Omental fat pad (tissue), 4 donors: ENCODE results near the gene CNST. TPM values are rescaled to one million over a fixed set of nuclear protein-coding genes. Genes with fewer than 3 reads are reported as not detected.

Experiments
- ATAC-seq: fragments of 150-250 bp; one replicate; pipeline ENCODE4 v1.9.1; 2016; ENCODE audit warnings: mild to moderate bottlenecking, moderate library complexity; ENCODE audit not compliant: low FRiP score
- DNase-seq: peaks from one replicate; pipeline ENCODE4 v3.0.0-alpha.2; 2019; ENCODE audit warnings: low spot score
- total RNA-seq, 4 donors: library from RNA; depleted of rRNA; stranded (reverse); fragments of >200 nt; gene quantifications; one replicate each; pipeline ENCODE4 v1.1.0, GENCODE V29; 2016
- TF ChIP-seq, protein P1 (sequence below), 3 donors: fragments of 450-650 bp; IDR thresholded peaks; one replicate each; pipeline ENCODE4 v1.5.1; 2016 to 2017; ENCODE audit warnings: antibody characterized with exemption in 3 of 3, mild to moderate bottlenecking in 3 of 3, moderate library complexity in 2 of 3

Gene CNST
- total RNA-seq, 4 donors from 2014 or later = 23.0 to 35.3 (median 33.4) TPM

- DNase-seq (no peak), ATAC-seq (no peak)
- TF ChIP-seq, protein P1, sequence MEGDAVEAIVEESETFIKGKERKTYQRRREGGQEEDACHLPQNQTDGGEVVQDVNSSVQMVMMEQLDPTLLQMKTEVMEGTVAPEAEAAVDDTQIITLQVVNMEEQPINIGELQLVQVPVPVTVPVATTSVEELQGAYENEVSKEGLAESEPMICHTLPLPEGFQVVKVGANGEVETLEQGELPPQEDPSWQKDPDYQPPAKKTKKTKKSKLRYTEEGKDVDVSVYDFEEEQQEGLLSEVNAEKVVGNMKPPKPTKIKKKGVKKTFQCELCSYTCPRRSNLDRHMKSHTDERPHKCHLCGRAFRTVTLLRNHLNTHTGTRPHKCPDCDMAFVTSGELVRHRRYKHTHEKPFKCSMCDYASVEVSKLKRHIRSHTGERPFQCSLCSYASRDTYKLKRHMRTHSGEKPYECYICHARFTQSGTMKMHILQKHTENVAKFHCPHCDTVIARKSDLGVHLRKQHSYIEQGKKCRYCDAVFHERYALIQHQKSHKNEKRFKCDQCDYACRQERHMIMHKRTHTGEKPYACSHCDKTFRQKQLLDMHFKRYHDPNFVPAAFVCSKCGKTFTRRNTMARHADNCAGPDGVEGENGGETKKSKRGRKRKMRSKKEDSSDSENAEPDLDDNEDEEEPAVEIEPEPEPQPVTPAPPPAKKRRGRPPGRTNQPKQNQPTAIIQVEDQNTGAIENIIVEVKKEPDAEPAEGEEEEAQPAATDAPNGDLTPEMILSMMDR (IDR thresholded peaks at IDR 0.05) = no peak
Measured at GRCh38 chr1:246527402-246528088, 38.7 kb upstream of the CNST start.

GRCh38 chr1:246528933-246529731 lies 37.1 kb upstream of the CNST start:
- DNase-seq (no peak), ATAC-seq (no peak)
- TF ChIP-seq, protein P1 (IDR thresholded peaks at IDR 0.05) = no peak

DNA sequence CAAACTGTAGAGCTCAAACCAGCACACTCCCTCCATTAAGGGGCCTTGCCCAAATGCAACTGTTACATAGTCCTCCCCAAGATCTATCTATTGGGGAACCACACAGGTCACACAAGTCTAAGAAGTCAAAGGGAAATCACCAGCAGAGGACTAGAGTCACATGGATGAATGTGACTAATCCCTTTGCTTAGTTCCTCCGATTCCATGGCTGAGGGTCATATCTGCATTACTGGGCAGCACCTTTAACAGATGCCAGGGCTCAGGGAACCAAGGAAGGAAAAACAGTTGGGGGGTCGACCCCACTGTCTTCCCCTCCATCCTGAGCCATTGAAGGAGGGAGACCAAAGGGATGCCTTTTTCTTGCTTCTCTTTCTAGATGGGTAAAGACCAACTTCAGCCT lies 35.8 kb upstream of the CNST start:
- TF ChIP-seq, protein P1 (IDR thresholded peaks at IDR 0.05) = no peak
- DNase-seq (no peak), ATAC-seq (no peak)

DNA sequence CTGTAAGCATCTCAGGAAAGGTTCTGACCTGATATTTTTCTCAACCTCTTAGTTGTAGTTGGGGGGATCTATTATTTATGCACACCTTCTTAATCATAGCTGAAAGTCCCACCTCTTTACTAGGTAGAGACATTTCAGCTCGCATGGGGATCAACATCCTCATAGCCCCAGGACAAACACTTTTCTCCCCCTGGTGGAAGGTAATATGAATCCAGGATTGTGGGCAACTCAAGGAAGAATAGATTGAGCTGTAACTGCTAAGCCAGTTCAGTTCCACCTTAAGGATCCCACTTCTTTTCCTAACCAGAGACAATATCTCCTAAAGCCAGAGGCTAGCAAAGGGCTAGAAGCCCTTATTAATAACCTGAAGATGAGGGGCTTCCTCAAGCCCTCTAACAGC lies 33.7 kb upstream of the CNST start:
- DNase-seq (no peak), ATAC-seq (no peak)
- TF ChIP-seq, protein P1 (IDR thresholded peaks at IDR 0.05) = no peak

GRCh38 chr1:246533371-246533905 lies 32.8 kb upstream of the CNST start:
- no peak for DNase-seq
- TF ChIP-seq, protein P1 (IDR thresholded peaks at IDR 0.05) = no peak
- ATAC-seq = no peak

DNA sequence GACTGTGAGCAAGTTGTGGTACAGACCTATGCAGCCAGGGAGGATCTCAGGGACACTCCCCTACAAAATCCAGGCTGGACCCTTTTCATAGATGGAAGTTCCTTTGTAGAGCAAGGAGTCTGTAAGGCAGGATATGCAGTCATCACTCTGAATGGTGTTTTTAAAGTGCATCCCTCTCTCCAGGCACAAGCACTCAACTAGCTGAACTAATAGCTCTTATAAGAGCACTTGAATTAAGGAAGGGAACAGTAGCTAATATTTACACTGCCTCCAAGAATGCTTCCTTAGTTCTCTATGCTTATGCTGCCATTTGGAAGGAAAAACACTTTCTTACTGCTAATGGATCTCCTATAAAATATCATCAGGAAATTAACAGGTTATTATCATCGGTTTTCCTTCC lies 32.1 kb upstream of the CNST start:
- ATAC-seq = no peak
- TF ChIP-seq, protein P1 (IDR thresholded peaks at IDR 0.05) = no peak
- DNase-seq = no peak
